Dendritic cell treated with granulocyte-macrophage colony-stimulating factor and Interleukin-4, amounts not matched to agents 40 ng/mL and 50 ng/mL, for 4 days (primary cell): ENCODE data around the gene PAK2.

Experiments
- H3K27ac Mint-ChIP-seq: one replicate; pipeline ENCODE4 v1.8.0; 2022; ENCODE audit warnings: mild to moderate bottlenecking, mixed read lengths
- H3K27me3 Mint-ChIP-seq: one replicate; pipeline ENCODE4 v1.8.0; 2022; ENCODE audit warnings: mild to moderate bottlenecking, mixed read lengths
- H3K36me3 Mint-ChIP-seq: one replicate; pipeline ENCODE4 v1.8.0; 2022; ENCODE audit warnings: low read depth, mixed read lengths
- H3K4me1 Mint-ChIP-seq: one replicate; pipeline ENCODE4 v1.8.0; 2022; ENCODE audit warnings: low read depth, mixed read lengths
- H3K4me3 Mint-ChIP-seq: one replicate; pipeline ENCODE4 v1.8.0; 2022; ENCODE audit warnings: mild to moderate bottlenecking, moderate library complexity, mixed read lengths
- H3K9me3 Mint-ChIP-seq: one replicate; pipeline ENCODE4 v1.8.0; 2022; ENCODE audit warnings: mixed read lengths
- intact Hi-C: fragments of 100-400 bp; cut with micrococcal nuclease; formaldehyde crosslinking; loops from one replicate; pipeline ENCODE4 v1.15.0; 2022

Gene PAK2

DNA sequence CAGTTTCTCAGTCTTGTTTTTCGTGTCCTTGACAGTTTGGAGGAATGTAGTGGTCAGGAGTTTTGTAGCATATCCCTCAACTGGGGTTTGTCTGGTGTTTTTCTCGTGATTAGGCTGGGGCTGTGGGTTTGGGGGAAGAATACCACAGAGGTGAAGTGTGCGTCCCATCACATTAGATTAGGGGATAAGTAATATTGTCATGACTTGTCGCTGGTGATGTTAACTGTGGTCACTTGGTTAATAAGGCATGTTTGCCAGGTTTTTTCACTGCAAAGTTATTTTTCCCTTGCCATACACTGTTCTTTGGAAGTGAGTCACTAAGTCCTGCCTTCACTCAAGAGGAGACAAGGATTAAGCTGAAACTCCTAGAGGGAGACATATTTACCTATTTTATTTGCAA is 39.1 kb downstream of the PAK2 start:
- Mint-ChIP-seq H3K9me3 (peaks cover 8% of the 10 kb centered on the region), H3K4me1 (peaks cover 48% of the 10 kb centered on the region), H3K27me3 (no peaks in the 10 kb centered on the region), H3K36me3 (peaks cover 63% of the 10 kb centered on the region), H3K27ac (no peak overlapping the region), H3K4me3 (no peak overlapping the region)
- intact Hi-C loops = no loop called here

GRCh38 chr3:196782511-196782910 is 42.9 kb downstream of the PAK2 start:
- Mint-ChIP-seq H3K4me3 (no peak overlapping the region), H3K9me3 (peaks cover 8% of the 10 kb centered on the region), H3K36me3 (peaks cover 82% of the 10 kb centered on the region), H3K27me3 (no peaks in the 10 kb centered on the region), H3K4me1 (peaks cover 27% of the 10 kb centered on the region), H3K27ac (no peak overlapping the region)
- intact Hi-C loops = no loop called here

GRCh38 chr3:196788528-196788927 is 48.9 kb downstream of the PAK2 start:
- Mint-ChIP-seq H3K27ac (peak overlapping the region; percentile 21), H3K36me3 (peaks cover 81% of the 10 kb centered on the region), H3K9me3 (no peaks in the 10 kb centered on the region), H3K4me3 (no peak overlapping the region), H3K4me1 (peaks cover 23% of the 10 kb centered on the region), H3K27me3 (no peaks in the 10 kb centered on the region)
- intact Hi-C loops = no loop called here

GRCh38 chr3:196789885-196790359 is 50.3 kb downstream of the PAK2 start:
- intact Hi-C loops = no loop called here
- Mint-ChIP-seq H3K27me3 (no peaks in the 10 kb centered on the region), H3K9me3 (no peaks in the 10 kb centered on the region), H3K4me1 (peaks cover 25% of the 10 kb centered on the region), H3K36me3 (peaks cover 89% of the 10 kb centered on the region), H3K4me3 (no peak overlapping the region), H3K27ac (no peak overlapping the region)

- Mint-ChIP-seq H3K9me3 (no peaks in the 10 kb centered on the region), H3K36me3 (peaks cover 89% of the 10 kb centered on the region), H3K27ac (no peak overlapping the region), H3K4me1 (peaks cover 29% of the 10 kb centered on the region), H3K4me3 (no peak overlapping the region), H3K27me3 (no peaks in the 10 kb centered on the region)
- intact Hi-C loops = no loop called here
Measured at GRCh38 chr3:196790636-196791035, 51.0 kb downstream of the PAK2 start.

DNA sequence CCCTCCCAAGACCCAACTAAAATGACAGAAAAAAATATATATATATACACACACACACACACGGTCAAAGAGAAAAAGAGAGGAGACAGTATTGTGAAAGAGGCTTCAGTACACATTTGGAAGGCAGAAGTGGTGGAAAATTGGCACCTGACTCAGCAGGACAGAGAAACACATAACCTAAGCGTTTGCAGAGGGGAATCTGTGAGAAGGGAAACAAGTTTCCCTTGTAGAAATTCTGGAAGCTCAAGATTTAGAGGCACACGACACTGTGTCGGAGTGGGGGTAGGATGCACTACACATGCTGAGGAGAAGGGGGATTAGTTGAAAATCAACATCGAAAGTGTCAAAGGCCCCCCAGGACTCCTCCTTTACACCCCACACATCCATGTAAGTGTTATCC is 53.1 kb downstream of the PAK2 start:
- intact Hi-C loops = no loop called here
- Mint-ChIP-seq H3K4me1 (peaks cover 30% of the 10 kb centered on the region), H3K4me3 (peak overlapping the region; percentile 23), H3K27ac (peak overlapping the region; percentile 22), H3K36me3 (peaks cover 79% of the 10 kb centered on the region), H3K27me3 (no peaks in the 10 kb centered on the region), H3K9me3 (no peaks in the 10 kb centered on the region)

DNA sequence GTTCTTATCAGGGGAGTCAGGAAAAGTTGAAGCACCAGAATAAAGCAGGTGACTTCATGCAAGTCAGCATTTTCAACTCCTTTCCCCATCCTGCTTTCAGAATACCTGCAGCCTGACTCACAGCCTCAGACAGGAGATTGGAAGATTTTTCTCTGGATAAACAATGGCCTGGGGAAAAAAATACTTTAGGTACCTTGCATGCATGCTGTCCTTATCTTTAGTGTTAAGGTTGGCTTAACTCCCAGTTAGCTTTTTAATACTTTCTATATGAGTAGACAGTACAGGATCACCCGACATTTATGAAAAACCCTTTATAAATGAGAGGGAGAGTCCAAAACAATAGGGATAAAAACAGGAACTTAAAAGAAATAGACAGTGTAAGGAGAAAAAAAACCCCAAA is 53.6 kb downstream of the PAK2 start:
- peaks cover 30% of the 10 kb centered on the region for H3K4me1 Mint-ChIP-seq
- intact Hi-C loops = no loop called here
- H3K36me3 Mint-ChIP-seq = peaks cover 80% of the 10 kb centered on the region
- H3K4me3 Mint-ChIP-seq = no peak overlapping the region
- H3K27me3 Mint-ChIP-seq = no peaks in the 10 kb centered on the region
- peak overlapping the region; percentile 55 for H3K27ac Mint-ChIP-seq
- no peaks in the 10 kb centered on the region for H3K9me3 Mint-ChIP-seq

DNA sequence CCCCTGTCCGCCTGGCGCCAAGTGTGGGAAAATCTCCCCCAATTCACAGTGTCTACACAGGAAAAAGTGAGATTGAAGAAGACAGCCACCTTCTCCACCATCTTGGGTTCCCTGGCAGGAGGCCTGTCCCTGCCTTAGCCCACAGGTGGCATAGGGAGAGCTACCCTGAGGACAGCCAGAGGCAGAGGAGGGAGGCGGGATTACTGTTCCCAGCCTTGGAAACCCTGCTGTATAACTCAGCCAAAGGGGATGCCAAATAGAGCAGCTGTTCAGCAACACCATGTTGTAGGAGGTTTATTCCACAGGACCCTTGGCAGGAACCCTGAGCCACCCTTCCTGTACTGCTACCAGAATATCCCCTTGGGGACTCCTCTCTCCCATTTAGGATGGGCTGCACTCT is 54.8 kb downstream of the PAK2 start:
- H3K27me3 Mint-ChIP-seq = no peaks in the 10 kb centered on the region
- peaks cover 78% of the 10 kb centered on the region for H3K36me3 Mint-ChIP-seq
- intact Hi-C loops = no loop called here
- H3K9me3 Mint-ChIP-seq = no peaks in the 10 kb centered on the region
- H3K4me3 Mint-ChIP-seq = no peak overlapping the region
- peaks cover 25% of the 10 kb centered on the region for H3K4me1 Mint-ChIP-seq
- no peak overlapping the region for H3K27ac Mint-ChIP-seq

GRCh38 chr3:196796317-196796716 is 56.7 kb downstream of the PAK2 start:
- Mint-ChIP-seq H3K9me3 (no peaks in the 10 kb centered on the region), H3K27ac (no peak overlapping the region), H3K4me1 (peaks cover 25% of the 10 kb centered on the region), H3K36me3 (peaks cover 82% of the 10 kb centered on the region), H3K27me3 (no peaks in the 10 kb centered on the region), H3K4me3 (no peak overlapping the region)
- intact Hi-C loops = no loop called here

- no peak overlapping the region for H3K4me3 Mint-ChIP-seq
- peaks cover 5% of the 10 kb centered on the region for H3K4me1 Mint-ChIP-seq
- H3K36me3 Mint-ChIP-seq = peaks cover 78% of the 10 kb centered on the region
- no peak overlapping the region for H3K27ac Mint-ChIP-seq
- H3K27me3 Mint-ChIP-seq = no peaks in the 10 kb centered on the region
- H3K9me3 Mint-ChIP-seq = no peaks in the 10 kb centered on the region
- intact Hi-C loops = loop anchor here (10.0 kb wide), 1 partner anchor 56 kb away; no protein-coding TSS in a partner anchor
Measured at GRCh38 chr3:196800742-196801434, 61.2 kb downstream of the PAK2 start.

GRCh38 chr3:196803891-196804468 is 64.3 kb downstream of the PAK2 start:
- no peaks in the 10 kb centered on the region for H3K9me3 Mint-ChIP-seq
- intact Hi-C loops = loop anchor here (10.0 kb wide), 1 partner anchor 59 kb away; no protein-coding TSS in a partner anchor
- no peak overlapping the region for H3K27ac Mint-ChIP-seq
- H3K27me3 Mint-ChIP-seq = no peaks in the 10 kb centered on the region
- H3K36me3 Mint-ChIP-seq = peaks cover 91% of the 10 kb centered on the region
- H3K4me3 Mint-ChIP-seq = no peak overlapping the region
- H3K4me1 Mint-ChIP-seq = peaks cover 5% of the 10 kb centered on the region

GRCh38 chr3:196804773-196805172 is 65.1 kb downstream of the PAK2 start:
- no peak overlapping the region for H3K4me3 Mint-ChIP-seq
- H3K4me1 Mint-ChIP-seq = peaks cover 5% of the 10 kb centered on the region
- peaks cover 91% of the 10 kb centered on the region for H3K36me3 Mint-ChIP-seq
- no peaks in the 10 kb centered on the region for H3K9me3 Mint-ChIP-seq
- H3K27ac Mint-ChIP-seq = no peak overlapping the region
- no peaks in the 10 kb centered on the region for H3K27me3 Mint-ChIP-seq
- intact Hi-C loops = loop anchor here (10.0 kb wide), 1 partner anchor 60 kb away; no protein-coding TSS in a partner anchor

DNA sequence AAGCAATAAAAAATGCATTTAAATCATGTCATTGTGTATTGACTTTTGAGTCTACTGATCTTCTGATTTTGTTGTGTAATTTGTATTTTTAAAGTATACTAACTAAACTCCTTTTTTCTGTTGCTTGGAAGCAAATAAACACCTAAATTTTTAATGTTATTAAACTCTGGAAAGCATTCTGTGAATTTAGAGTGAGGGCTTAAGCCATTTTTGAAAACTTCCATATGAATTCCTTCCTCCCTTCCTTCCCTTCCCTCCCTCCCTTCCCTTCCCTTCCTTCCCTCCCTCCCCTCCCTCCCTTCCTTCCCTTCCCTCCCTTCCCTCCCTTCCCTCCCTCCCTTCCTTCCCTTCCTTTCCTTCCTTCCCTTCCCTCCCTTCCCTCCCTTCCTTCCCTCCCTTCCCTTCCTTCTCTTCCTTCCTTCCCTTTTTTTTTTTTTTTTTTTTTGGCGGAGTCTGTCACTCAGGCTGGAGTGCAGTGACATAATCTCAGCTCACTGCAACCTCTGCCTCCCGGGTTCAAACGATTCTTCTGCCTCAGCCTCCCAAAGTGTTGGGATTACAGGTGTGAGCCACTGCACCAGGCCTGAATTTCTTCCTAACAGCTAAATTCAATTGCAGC is 71.4 kb downstream of the PAK2 start:
- no peaks in the 10 kb centered on the region for H3K9me3 Mint-ChIP-seq
- intact Hi-C loops = no loop called here
- peaks cover 84% of the 10 kb centered on the region for H3K36me3 Mint-ChIP-seq
- H3K4me1 Mint-ChIP-seq = no peaks in the 10 kb centered on the region
- H3K27me3 Mint-ChIP-seq = no peaks in the 10 kb centered on the region
- H3K4me3 Mint-ChIP-seq = no peak overlapping the region
- H3K27ac Mint-ChIP-seq = no peak overlapping the region

GRCh38 chr3:196812853-196813252 is 73.2 kb downstream of the PAK2 start:
- Mint-ChIP-seq H3K9me3 (no peaks in the 10 kb centered on the region), H3K27me3 (no peaks in the 10 kb centered on the region), H3K27ac (no peak overlapping the region), H3K4me1 (no peaks in the 10 kb centered on the region), H3K36me3 (peaks cover 81% of the 10 kb centered on the region), H3K4me3 (no peak overlapping the region)
- intact Hi-C loops = no loop called here
